DOHH2 (cell line): ENCODE measurements around the gene KCNQ1.

ENCODE experiments used
- EZH2phosphoT487 ChIP-seq: fragments of 200-600 bp; sonication (generic); IDR thresholded peaks from 2 replicates; pipeline ENCODE4 v1.6.1; 2017; ENCODE audit warnings: borderline replicate concordance, mild to moderate bottlenecking, antibody characterized with exemption, low read length, moderate library complexity, mixed read lengths
- TF ChIP-seq, protein P1 (sequence below): fragments of 200-600 bp; sonication (generic); IDR thresholded peaks from one replicate; pipeline ENCODE4 v1.5.1; 2014; ENCODE audit warnings: antibody characterized with exemption, mild to moderate bottlenecking, low read depth, low read length; ENCODE audit not compliant: poor library complexity, severe bottlenecking

DNA sequence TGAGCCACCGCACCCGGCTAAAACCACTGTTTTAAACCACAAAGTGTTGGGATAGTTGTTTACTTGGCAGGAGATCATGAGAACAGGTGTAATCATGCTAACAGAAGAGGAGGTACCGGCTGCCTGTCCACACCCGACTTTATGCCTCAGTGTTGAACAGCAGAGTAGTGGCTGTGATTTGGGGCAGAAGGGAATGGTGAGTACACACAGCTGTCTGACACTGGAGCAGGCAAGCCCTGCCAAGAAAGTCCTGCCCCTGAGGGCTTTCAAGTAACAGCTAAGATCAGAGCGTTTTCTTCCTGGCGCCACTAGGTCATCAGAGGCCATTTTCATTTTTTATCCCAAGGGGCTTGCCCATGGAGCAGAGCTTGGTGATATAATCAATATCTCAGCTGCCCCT, 432.7 kb downstream of the KCNQ1 start:
- TF ChIP-seq, protein P1, sequence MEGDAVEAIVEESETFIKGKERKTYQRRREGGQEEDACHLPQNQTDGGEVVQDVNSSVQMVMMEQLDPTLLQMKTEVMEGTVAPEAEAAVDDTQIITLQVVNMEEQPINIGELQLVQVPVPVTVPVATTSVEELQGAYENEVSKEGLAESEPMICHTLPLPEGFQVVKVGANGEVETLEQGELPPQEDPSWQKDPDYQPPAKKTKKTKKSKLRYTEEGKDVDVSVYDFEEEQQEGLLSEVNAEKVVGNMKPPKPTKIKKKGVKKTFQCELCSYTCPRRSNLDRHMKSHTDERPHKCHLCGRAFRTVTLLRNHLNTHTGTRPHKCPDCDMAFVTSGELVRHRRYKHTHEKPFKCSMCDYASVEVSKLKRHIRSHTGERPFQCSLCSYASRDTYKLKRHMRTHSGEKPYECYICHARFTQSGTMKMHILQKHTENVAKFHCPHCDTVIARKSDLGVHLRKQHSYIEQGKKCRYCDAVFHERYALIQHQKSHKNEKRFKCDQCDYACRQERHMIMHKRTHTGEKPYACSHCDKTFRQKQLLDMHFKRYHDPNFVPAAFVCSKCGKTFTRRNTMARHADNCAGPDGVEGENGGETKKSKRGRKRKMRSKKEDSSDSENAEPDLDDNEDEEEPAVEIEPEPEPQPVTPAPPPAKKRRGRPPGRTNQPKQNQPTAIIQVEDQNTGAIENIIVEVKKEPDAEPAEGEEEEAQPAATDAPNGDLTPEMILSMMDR, result no peak
- no peak for TF ChIP-seq EZH2phosphoT487
